GM20431 (cell line): ENCODE data around the gene DCP1A.
"Not testable (repeated sequence)": the region's sequence is repeated elsewhere in the genome, so short reads cannot be mapped to it uniquely, and the experiment has no call there.

Source experiments
- in situ Hi-C: fragments of 300-500 bp; cut with MseI, MboI; formaldehyde crosslinking; loops from one replicate; pipeline ENCODE4 v1.15.0; 2020; ENCODE audit warnings: low sequenced_read_pairs; ENCODE audit not compliant: unreplicated experiment

DCP1A gene

DNA sequence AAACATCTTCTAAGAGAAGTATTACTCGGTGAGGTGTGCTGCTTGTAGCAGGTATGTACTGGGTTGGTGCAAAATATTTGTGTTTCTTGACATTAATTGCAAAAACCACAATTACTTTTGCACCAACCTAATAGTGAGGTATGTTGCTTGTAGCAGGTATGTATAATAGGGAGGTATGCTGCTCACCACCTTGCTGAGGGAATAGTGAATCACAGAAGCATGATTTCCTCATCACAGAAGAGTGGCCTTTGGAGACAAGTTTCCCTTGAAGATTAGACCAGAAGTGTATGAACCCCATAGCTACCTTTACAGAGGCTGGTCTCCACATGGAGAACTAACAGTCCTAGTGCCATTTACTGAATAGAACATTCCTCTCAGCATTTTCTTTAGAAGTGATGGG is 15.5 kb downstream of the DCP1A start:
- in situ Hi-C loops, result no loop called here

DNA sequence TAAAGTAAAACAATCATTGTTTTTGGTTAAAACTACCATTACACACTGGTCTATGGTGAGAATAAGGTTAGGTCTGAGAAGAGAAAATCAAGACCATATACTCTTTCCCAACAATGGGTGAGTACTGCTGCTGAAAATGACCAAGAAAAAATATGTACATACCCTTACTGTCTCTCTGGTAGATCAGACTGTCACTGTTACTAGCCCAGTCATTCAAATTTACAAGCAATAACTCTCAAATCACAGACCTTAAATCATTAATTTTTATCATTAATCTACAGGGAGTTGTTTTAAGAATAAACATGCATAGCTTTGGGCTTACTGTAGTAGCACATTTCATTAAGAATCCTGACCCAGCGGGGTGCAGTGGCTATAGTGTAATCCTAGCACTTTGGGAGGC is 17.4 kb downstream of the DCP1A start:
- in situ Hi-C loops, result no loop called here

- in situ Hi-C loops, result no loop called here
These were observed 18.6 kb downstream of the DCP1A start for GRCh38 chr3:53328746-53329145.

DNA sequence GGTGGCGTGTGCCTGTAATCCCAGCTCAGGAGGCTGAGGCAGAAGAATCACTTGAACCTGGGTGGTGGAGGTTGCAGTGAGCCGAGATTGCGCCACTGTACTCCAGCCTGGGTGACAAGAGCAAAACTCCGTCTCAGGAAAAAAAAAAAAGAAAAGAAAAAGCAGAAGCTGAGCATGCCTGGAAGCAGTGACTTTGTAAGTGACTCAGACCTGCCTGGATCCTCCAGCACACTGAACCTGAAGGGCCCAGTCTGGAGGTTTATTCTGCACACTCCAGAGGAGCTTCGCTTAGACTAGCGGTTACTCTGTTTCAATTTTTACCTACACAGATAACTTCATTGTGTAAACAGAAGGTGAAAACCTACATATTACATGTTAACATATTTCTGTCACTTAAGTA is 19.4 kb downstream of the DCP1A start:
- in situ Hi-C loops, result not testable (repeated sequence)

GRCh38 chr3:53324105-53324504 is 23.2 kb downstream of the DCP1A start:
- in situ Hi-C loops, result no loop called here

DNA sequence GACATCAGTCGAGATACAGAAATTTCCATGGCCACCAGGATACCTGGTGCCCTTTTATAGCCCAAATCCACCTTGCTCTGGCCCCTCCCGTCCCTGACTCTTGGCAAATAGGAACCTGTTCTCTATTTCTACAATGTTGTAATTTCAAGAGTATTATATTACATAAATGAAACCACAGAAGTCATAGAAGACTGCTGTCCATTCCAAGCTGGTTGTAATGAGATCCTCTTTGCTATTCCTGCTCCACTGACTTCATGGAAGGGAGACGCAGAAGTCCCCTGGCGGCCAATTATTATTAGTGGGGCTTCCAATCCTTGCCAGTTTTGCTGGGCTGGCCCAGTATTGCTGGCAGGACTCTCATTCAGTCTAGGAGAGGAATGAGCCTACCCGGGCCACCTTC is 26.6 kb downstream of the DCP1A start:
- in situ Hi-C loops, result no loop called here

- in situ Hi-C loops, result no loop called here
These were observed 28.8 kb downstream of the DCP1A start for GRCh38 chr3:53318522-53318921.

DNA sequence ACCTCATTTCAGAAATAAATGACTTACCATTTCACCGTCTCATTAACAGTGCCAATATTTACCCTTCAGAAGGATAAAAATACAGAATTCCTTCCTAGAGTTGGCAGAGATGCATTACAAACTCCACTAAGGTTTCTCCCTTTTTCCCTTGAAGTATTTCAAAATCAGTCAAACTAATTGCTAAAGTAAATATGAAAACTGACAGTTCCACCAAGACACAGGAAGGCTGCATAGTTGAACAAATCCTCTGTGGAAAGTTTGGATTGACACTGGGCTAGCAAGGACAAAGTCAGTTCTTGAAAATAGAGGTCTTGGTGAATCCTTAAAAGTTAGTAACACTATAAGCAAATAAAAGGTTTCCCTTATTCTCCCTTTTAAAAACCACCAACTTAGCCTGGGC is 34.5 kb downstream of the DCP1A start:
- in situ Hi-C loops, result no loop called here

DNA sequence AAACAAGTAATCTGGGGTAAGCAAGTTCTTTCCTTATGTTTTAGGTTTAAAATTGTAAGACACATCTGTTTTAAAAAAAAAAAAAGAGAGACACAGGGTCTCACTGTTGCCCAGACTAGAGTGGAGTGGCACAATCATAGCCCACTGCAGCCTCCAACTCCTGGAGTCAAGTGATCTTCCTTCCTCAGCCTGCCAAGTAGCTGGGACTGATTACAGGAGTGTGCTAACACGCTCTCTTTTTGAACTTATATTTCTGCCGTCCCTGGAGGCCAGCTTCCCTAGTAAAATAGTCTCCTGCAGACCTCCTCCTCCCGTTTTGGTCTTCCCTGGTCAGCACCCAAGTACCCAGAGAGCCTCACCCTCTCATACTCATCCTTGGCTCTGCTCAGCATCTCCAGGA is 35.5 kb downstream of the DCP1A start:
- in situ Hi-C loops, result no loop called here

DNA sequence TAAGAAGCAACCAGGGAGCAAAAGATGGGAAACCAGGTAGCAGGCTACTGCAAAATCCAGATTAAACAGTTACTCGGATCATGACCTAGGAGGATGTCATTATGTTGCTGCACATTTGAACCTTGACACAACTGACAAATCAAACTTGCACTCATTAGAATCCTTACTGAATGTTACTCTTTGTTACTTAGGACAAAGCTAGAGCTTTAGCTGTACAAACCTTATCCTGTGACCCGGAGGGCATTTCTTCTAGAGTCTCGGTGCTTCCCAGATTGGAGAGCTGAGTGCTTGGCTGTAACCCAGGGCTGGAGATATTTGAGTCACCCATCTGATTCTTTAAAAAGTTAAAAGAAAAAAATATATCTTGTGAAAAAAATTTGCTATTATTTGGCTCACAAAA is 43.4 kb downstream of the DCP1A start:
- in situ Hi-C loops, result no loop called here

GRCh38 chr3:53303549-53303948 is 43.8 kb downstream of the DCP1A start:
- in situ Hi-C loops, result no loop called here

GRCh38 chr3:53300826-53301225 is 46.5 kb downstream of the DCP1A start:
- in situ Hi-C loops, result no loop called here

DNA sequence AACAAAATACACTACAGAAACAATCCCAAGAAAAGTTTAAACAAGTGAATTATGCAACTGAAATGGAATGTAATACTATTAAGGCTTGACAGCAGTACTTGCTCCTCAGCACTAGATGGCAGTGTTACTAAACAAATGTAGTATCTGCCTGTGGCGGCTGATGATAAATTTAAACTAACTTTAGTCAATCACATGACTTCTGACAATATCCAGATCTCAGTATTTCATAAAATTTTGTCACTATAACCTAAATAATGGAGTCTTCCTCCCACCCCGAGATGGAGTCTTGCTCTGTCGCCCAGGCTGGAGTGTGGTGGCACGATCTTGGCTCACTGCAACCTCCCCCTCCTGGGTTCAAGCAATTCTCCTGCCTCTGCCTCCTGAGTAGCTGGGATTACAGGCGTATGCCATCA is 47.7 kb downstream of the DCP1A start:
- in situ Hi-C loops, result not testable (repeated sequence)

DNA sequence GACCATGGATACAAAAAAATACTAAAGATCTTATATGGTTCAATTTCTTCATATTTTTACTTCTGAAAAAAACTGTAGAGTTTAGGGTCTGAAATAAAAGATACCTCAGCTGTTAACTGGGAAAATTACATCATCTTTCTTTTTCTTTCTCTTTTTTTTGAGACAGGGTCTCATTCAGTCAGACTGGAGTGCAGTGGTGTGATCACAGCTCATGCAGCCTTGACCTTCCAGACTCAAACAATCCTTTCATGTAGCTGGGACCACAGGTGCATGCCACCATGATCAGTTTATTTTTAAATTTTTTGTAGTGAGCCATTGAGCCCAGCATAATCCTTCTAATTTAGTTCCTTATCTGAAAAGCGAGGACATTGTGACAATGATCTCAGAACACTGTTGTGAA is 51.9 kb downstream of the DCP1A start:
- in situ Hi-C loops, result no loop called here

- in situ Hi-C loops, result no loop called here
These were observed 53.5 kb downstream of the DCP1A start for GRCh38 chr3:53293867-53294266.

GRCh38 chr3:53288214-53288613 is 59.1 kb downstream of the DCP1A start:
- in situ Hi-C loops, result no loop called here

DNA sequence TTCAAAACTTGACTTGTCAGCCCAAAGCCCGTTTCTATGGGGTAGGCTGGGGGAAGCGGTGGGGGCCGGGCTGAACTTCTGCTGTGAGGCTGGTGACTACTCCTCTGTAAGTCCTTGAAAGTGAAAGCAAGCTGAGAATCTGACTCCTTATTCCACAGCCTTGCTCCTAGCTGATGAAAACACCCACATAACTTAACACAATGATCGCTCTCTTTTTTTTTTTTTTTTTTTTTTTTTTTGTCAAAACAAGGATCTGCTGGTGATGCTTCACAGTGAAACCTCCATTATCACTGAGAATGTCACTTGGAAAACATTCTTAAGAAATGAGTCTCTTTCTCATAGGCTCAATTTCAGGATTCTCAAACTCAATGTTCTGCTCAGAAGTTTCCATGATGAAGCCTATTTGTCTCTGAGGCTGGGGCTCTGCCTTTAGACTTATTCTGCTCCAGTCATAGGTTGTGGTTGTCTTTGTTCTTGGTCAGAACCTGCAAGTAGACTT is 60.2 kb downstream of the DCP1A start:
- in situ Hi-C loops, result no loop called here

DNA sequence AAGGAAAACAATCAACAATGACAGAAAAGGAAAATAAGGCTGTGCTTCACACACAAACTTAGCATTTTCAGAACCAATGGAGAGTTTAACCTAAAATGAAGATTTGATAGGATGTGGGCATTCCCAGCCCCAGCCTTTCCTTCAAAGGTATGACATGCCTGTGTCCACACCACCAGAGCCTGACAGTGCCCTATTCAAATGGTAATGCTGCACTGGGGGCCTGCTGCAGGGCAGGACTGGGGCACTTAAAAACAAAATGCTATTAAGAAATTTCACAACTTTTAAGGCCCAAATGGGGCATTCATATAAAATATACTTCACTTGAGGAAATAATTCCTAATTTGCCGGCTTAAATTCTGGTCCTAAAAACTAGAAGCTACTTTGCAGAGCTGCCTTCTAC is 60.6 kb downstream of the DCP1A start:
- in situ Hi-C loops, result no loop called here

GRCh38 chr3:53282581-53282980 is 64.8 kb downstream of the DCP1A start:
- in situ Hi-C loops, result no loop called here

- in situ Hi-C loops, result no loop called here
These were observed 68.7 kb downstream of the DCP1A start for GRCh38 chr3:53278667-53279066.

GRCh38 chr3:53274938-53275605 is 72.3 kb downstream of the DCP1A start:
- in situ Hi-C loops, result no loop called here

DNA sequence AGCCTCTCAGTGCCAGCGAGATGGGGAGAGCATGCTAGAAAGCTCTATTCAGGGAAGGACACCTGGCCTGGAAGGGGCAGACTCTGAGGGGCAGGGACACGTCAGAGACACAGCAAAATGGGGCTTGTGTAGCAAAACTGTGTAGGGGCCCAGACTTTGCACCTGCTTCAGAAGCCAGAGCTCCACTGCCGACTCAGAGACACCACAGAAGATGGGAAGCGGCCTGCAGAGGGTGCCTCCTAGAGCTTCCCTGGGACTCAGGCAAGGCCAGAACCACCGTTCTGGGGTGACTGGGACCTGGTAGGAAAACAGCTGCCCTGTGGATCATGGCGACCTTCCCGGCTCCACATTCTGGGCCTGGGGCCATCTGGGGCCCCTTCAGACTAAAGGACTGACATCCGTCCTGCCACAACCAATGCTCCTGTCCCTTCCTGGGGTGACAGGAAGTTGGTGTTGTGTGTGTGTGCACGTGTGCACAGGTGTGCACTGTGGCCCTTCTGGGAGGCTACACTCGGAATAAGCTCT is 74.1 kb downstream of the DCP1A start:
- in situ Hi-C loops, result no loop called here
